SHP77 (cell line): ENCODE data around the gene FAM237A.

ENCODE experiments used
- DNase-seq, 2 experiments: peaks; one replicate each; lab custom pipeline; 2025; lab: John Stamatoyannopoulos, UW

FAM237A gene

DNA sequence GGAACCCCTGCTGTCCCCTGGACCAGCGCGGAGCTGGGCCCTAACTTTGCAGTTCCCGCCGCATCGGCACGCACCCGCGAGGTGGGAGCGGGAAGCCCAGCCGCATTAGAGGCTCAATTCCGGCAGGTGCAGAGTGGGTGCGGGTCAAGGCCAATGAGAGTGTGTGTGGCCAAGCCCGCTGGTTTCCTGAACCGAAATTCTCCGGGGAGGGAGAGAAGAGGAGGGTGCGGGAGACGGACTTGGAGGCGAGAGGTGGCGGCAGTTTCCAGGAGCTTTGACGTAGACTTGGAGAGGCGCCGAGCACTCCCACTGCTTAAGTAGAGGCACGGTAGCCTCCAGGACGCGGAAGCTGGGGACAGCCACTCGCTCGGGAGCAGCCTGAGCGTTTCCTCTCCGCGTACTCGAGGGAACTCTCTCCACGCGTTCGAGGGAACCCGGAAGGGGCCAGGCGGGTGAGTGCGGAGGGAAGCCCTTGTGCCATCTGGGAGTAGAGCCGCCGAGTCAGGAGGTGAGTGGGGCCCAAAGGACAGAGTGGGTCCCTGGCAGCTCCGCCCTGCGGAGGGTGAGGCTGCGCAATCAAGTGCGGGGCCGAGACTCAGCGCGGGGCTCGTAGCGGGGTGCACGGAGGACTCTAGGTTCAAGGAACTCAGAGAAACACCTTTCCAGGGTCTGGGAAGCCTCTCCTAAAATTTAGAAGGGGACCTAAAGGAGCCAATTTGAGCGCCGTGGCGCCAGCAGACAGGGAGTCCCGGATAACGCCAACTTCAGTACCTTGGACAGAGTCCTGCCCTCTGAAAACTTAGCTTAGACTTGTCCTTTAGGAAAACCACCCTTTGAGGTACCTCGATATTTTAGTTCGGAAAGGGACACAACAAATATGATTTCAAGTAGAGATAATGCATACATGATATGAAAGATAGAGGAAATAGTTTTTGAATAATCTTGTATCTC lies at the start of gene FAM237A:
TSS of gene FAM237A (plus strand) at position 413 of the 951 bp plus-strand sequence. CDS start 1,750 bp downstream, outside the sequence.
- no peak for DNase-seq

DNA sequence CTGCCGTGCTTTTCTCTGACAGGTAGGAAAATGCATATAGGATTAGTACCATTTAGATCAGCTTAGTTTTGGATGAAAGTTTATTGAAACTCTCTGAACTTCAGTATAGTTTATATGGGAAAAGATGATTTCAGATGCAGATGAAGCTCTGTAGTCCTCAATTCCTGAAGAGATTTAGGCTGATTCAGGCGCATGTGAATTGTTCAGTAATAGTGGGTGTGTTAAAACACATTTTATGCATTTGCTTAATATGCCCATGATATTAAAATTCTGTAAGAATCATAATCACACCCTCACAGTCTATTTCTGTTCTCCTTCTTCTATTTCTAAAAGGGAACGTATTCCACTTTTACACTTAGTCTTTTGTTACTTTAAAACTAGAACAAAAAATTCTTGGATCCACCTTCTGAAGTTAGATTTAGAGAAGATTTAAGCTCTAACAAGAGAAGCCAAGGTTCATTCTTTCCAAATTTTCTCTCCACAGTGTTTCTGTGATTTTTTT lies 44.5 kb upstream of the FAM237A start:
- no peak for DNase-seq

DNA sequence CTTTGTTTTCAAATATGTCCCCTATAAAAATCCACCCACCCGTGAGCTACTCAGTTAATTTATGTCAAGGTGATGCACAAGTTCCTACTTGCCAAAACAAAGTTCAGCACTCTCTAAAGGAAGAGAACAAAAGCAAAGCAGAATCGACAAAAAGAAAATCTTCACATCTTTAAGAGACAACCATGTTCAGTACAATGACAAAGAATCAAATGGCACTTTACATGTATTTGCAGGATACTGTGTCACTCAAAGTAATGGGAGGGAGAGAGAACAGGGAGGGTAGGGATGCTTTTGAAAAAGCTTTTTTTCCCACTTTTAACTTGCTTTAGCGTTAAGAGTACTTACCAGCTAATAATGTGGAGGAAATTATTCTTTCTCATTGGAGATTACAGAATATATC lies 39.0 kb upstream of the FAM237A start:
- DNase-seq: no peak

DNA sequence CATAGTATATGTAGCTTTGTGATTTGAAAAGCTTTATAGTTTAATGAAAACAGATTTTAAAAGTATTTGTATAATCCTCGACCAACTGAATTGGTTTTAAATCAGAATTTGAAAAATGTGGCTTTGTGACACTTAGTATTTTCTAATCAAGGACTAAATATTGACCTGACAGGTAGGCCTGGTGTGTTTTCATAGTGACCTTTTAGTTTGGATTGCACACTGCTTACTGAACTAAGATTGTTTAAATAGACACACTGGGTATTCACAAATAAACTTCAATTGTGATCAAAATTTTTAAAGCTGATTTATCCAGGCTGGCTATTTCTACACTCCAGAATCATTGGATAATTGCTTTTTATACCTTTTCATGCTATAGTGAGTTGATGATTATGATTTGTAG lies 31.8 kb upstream of the FAM237A start:
- no peak for DNase-seq

DNA sequence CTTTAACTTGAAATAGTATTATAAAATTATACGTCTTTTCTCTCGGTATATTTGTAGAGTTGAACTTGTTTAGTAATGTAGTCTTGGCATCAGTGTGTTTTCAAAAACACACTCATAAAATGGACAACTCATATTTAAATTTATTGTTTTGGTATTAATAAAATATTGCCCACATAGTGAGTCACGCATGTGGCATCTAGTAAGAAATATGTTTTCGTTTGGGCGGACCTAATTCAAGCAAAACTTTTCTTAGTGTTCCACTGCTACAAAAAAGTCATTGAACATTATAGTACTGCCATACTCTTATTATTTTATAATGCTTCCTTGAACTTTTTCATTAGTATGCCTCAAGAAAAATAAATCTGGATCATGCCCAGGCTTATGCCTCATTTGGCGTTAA lies 31.1 kb upstream of the FAM237A start:
- DNase-seq: no peak

DNA sequence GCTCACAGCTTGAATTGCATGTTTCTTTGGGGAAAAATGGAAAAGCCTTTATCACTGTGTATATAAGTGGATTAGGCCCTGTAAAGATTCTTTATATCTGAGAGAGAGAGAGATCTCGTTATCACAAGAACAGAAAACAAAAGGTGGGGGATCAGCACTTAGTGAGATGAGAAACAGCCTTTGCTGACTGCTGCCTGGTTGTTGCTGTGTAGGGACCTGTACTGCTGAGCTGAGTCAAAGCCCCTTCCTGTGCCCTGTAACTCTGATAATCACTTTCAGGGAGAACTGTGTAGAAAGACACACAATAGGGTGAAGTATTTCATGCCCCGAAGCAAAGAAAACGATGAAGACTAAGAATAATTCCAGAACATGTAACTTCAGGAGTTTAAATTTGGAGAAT lies 30.6 kb upstream of the FAM237A start:
- no peak for DNase-seq

DNA sequence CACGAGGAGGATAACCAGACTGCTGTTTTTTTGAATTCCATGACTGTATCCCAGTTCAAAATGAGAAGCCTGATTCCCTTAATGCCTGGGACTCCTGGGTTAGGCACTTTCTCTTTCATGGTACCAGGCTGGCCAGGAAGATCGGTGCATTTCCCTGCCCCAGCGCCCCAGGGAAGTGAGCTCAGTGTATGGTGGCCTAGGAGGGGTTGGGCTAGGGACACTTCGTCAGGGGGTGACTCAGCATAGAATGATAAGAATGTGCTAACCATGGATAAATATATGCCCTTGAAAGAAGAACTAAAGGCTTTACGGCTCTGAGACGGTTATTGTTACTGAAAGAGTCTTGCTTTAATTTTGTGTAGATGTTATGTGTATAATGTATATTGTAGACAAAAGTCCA lies 27.5 kb upstream of the FAM237A start:
- DNase-seq: no peak

DNA sequence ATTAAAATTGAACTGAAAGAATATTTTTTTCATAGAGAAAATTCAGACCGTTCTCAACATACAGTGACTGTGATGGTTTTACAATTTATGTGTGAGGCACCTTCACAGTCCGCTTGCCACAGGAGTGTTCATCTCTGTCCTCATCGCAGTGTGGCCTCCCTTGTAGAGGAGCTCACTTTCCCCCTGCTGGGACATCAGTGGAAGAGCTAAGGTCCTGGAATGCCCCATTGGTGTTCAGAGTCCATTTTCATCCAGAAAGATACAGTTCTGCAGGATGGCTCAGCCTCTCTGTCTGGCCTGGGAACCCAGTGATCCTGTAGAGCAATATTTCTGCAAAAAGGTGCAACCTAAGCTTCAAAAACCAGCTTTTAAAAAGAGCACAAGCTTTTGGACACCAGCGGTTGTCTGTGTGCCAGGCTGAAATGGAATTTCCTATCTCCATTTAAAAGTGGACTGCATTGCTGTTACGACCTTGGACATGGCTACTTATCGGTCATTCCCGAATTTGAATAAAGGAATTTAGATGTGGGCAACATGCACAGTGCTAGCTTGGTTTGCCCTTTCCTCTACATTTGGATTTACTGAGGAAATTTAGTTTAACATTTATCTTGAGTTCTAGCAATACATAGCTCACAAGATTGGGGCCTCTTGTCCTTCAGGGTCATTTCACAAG lies 26.7 kb upstream of the FAM237A start:
- DNase-seq: no peak

DNA sequence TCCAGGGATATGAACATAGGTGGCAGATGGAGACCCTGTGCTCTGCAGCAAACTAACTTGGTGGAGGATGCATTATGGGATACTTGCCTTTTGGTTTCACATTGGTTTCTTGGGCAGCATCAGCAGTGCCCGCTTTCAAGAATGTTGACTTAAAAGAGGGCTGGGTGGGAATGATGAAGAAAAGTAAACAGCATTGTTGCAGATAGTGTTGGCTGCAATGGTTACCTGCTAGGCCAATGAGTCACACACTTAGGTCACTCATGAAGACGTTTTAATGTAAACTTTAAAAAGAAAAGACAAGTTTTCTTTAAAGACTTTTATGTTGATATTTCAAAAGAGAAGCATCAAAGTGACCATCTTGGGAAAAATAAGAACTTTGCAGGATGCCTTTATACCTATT lies 26.1 kb upstream of the FAM237A start:
- no peak for DNase-seq

DNA sequence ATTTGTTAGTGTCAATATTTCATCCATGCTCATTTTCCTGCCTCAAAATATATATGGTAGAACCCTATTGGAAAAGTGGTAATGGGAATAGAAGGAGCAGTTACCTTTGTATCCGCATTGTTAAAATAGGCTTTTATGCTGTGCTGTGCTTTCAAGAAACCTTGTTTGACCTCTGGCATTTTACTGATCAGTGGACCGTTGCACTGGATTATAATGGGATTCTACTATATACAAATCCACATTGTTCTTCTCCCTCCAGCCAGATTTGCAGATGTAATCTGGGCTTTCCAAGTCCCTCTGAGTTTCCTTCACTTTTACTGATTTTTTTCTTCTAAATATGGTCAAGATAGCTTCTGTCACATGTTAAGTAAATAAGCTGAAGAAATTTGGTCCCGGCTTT lies 23.3 kb upstream of the FAM237A start:
- no peak for DNase-seq

DNA sequence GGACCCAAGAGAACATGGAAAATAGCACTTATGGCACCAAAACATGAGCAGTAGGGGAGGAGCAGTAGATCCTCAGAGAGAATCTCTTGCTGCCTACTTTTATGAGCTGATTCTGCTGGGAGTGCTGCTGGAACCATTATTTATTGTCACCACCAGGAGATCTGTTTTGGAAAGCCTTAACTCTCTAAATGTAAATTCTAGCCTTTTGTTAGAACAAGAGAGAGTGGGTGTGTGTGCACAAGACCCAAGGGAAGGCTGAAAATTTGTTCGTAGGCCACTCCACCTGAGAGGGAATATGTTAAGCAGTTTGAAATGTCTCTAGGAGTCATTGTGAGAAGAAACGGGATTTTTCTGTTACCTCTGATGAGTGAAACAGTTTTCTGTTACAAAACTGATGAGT lies 16.2 kb upstream of the FAM237A start:
- DNase-seq: no peak

DNA sequence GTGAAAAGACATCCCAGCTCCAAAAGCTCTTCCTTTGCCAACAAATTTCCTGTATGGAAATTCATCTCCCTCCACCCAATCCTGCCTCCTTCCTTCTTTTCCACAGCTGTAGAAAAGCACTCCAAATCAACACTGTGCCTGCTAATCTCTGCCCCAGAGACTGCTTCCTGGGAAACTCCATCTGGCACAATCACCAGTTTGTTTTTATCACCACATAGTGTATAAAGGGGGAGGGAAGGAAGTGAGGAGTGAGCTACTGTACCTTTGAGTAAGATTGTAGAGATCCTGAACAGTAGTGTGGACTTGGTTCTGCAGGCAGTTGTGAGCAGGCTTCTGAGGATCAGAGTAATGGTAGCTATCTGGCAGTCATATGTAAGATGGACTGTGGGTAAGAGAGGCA lies 14.7 kb upstream of the FAM237A start:
- DNase-seq: no peak

DNA sequence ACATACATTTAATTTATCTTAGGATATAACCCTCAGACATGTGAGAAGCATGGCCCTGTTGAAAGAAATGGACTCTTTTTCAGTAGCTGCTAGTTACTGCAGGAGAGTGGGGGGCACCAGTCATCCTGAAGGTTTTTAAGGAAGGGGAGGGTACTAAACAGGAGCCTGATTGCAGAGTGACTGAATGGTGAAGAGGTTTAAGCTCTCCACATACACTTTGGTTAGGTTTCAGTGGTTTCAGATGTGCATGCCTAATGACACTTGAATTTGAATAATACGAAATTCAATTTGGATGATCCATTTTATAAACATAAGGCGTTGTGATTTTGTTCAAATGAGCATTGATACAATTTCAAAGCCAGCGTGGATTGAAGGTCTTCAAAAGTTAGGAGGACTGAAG lies 10.9 kb upstream of the FAM237A start:
- no peak for DNase-seq

DNA sequence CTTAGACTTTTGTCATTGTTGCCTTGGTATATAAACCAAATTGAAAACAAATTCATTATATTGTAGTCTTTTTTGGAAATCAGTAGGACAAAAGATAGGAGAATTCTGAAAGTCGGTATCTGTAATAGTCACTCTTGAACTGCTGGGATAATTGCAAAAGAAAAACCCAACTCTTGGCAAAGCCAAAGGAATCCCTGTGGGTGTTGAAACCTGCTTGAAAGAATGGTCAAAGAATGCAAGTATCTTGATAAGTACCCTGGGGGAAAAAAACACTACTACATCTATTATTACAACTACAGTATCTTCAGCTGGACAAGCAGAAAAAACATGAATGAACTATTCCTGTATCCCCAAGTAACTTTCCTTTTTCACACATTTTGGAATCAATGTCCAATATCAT lies 7.3 kb upstream of the FAM237A start:
- no peak for DNase-seq

DNA sequence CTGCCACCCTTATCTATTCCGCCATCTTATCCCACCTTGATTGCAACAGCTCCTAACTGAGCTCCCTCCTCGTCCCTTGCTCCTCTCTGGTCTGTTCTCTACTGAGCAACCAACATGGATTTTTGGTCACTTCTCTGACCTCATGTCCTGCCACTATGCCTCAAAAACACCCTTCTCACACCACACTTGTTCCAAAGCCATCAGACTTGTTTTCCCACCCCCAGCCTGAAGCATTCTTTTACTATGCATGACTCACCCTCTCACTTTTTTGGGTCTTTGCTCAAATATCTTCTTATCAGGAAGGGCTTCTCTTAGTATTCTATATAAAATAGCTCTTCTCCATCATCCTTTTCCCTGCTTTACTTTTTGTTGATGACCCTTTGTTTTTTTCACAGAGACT lies 2.7 kb upstream of the FAM237A start:
- DNase-seq: no peak

DNA sequence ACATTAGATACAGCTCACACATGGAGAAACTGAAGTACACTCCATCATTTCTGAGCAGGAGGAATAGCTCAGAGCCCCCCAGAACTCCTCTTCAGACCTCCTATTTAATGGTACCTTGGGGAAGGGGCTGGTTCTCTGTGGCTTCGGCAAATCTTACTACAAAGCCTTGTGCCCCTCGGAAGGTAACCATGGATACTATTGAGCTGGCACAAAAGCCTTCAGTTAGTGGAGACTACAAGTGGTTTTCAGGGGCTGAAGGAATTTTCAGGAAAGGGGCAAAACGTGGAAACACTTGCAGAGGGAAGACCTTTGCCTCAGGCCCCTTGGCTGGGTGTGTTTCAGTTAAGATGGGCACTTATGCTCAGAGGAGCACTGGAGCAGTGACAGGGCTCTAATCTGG lies 1.1 kb upstream of the FAM237A start:
- no peak for DNase-seq

DNA sequence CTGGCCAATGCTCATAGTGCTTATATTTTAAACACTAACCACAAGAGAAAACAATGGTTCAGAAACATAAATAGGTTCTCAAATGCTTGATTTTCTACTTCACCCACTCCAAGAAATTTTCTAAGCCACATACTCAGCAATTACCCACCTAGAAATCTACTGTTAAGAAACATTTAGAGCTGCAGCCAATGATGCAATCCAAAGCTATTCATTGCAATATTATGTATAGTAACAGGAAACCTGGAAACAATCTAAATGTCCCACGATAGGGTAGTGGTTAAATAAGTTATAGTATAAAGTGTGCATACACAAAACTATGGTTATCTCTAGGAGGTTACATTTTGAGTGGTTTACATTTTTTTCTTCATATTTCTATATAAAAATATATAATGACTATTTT lies 5.7 kb downstream of the FAM237A start:
- DNase-seq: no peak

DNA sequence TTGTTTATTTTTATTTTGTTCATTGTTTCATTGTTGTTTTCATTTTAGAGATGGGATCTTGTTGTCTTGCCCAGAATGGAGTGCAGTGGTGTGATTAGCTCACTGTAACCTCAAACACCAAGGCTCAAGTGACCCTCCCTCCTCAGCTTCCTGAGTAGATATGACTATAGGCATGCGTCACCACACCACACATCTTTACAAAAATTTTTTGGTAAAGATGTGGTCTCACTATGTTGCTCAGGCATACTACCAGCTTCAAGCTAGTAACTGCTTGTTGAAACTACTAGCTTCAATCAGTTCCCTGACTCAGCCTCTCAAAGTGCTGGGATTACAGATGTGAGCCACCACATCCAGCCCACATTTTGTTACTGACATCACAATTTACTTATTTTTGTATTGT lies 14.8 kb downstream of the FAM237A start:
- no peak for DNase-seq

DNA sequence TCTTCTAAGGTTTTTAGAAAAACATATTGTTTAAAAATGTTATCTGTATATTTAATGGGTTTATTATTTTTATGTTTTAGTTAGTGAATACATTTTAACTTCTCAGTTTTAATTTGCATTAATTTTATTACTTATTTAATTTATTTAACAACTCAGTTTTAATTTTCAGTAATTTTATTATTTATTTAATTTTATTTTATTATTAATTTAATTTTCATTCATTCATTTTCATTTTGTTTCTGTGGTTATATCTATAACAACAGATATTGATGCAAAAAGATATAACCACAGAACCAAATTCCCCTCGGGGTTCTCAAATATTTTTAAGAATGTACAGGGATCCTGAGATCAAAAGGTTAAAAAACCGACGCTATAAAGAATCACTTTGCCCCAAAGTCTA lies 23.0 kb downstream of the FAM237A start:
- no peak for DNase-seq

DNA sequence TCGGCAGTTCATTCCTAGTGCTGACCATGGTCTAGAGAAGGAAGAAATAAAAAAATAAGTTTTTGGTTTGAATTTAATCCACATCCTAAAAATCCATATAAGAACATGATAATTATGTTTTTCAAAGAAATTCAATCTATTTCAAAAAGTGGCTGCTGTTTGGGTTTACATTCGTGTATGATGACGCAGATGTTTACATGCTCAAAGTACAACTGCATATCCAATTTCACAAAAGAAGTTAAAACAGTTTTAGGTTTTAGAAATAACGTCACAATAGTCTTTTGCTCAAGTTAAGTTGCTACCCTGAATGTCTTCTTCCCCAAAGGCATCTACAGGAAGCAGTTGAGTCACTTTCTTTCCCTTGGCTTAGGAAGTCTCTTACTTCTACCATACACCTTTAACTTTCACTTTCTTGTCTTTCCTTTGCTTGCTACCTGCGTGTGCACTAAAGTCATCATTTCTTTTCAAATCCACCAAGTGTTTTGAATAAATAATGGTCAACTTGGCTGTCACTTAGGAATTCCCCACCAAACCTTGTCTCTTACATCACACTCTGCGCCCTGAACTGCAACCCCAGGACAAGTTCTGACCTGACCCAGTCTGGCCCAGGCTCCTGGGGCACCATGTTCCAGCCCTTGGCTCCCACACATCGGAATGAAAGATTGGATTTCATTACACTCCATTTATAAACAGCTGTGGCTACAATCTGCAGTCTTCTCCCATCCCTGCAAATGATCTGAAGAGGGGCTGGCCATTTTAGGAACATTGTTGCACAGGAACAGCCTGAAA lies 28.4 kb downstream of the FAM237A start:
- DNase-seq: no peak

DNA sequence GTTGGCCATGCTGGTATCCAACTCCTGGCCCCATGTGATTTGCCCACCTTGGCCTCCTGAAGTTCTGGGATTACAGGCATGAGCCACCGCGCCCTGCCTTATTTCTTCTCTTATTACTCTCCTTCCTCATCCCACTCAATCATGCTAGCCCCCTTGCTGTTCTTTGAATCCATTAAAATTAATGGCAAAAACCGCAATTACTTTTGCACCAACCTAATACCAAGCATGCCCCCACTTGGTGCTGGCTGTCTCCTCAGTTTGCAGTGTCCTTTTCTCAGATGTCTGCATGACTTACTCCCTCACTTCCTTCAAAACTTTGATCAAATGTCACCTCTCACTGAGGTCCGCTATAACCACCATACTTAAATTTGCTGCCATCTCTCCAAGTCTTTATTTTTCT lies 41.3 kb downstream of the FAM237A start:
- no peak for DNase-seq

DNA sequence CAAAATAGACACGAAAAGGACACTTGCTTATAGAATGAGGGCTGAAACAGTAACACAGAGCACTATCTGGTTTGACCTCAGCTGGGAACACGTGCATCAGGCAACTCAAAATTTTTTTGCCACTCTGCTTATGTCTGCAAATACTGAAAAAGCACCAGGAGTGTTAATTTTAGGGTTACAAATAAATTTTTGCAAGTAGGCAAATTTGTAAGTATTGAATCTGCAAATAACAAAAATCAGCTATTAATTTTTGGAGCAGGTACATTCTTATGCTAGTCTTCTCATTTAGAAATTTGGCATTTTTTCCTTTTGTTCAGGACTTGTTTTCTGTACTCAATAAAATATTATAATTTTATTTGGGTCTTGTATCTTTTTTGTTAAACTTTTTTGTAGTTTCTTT lies 46.2 kb downstream of the FAM237A start:
- DNase-seq: no peak

DNA sequence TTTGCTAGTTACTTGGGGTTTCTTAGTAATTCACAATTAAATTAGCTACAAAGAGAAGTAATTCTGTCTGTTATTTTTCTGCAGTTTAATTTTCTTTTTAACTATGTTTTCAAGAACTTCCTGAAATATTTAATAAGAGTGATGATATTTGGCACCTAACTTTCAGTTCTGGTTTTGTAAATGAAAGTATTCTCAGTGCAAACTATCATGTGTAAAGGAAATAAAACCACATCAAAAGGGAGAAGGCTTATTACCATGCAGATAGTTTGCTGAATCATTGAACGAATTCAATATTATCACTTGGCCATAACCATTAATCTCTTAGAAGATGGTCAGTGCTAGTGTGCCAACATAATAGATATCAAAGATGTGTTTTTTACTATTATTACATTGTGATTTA lies 46.7 kb downstream of the FAM237A start:
- DNase-seq: no peak
